ENCODE measurements around the gene TBC1D17.
"Not testable (repeated sequence)": the region's sequence is repeated elsewhere in the genome, so short reads cannot be mapped to it uniquely, and the experiment has no call there.

Gene TBC1D17

DNA sequence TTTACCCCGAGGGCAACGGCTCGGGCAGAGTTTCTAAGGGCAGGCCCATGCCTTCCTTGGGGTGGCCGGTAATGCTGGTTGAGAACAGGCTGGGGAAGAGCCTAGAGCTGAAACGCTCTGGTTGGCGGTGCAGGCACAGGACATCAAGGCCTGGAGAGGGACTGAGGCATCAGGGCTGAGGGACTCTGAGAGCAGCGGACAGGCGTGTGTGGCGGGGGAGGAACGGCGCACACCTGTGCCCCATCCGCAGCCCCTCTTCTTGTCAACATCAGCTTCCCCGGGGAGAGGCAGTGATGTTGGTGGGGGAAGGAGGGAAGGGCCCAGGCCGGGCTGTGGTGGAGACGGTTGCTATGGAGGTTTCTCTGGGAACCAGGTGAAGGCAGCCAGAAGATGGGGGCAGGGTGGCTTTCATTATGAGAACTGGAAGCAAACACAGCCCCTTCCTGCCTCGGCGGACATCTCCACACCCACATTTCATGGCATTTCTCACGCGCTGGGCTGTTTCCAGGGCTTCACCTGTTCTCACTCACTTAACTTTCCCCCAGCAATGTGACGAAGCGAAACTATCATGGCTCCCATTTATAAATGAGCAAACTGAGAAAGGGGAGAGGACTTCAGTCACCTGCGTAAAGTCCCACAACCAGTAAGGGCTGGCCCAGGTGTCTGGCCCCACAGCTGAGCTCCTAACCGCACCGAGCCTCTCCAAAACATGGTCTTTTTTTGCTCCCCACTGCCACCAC is 43.3 kb downstream of the TBC1D17 start:
- DNase-seq (ENCODE audit: low spot score), result no peak
- TF ChIP-seq, protein P1, sequence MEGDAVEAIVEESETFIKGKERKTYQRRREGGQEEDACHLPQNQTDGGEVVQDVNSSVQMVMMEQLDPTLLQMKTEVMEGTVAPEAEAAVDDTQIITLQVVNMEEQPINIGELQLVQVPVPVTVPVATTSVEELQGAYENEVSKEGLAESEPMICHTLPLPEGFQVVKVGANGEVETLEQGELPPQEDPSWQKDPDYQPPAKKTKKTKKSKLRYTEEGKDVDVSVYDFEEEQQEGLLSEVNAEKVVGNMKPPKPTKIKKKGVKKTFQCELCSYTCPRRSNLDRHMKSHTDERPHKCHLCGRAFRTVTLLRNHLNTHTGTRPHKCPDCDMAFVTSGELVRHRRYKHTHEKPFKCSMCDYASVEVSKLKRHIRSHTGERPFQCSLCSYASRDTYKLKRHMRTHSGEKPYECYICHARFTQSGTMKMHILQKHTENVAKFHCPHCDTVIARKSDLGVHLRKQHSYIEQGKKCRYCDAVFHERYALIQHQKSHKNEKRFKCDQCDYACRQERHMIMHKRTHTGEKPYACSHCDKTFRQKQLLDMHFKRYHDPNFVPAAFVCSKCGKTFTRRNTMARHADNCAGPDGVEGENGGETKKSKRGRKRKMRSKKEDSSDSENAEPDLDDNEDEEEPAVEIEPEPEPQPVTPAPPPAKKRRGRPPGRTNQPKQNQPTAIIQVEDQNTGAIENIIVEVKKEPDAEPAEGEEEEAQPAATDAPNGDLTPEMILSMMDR (IDR thresholded peaks at IDR 0.05; ENCODE audit: extremely low read depth, missing control alignments), result no peak

DNA sequence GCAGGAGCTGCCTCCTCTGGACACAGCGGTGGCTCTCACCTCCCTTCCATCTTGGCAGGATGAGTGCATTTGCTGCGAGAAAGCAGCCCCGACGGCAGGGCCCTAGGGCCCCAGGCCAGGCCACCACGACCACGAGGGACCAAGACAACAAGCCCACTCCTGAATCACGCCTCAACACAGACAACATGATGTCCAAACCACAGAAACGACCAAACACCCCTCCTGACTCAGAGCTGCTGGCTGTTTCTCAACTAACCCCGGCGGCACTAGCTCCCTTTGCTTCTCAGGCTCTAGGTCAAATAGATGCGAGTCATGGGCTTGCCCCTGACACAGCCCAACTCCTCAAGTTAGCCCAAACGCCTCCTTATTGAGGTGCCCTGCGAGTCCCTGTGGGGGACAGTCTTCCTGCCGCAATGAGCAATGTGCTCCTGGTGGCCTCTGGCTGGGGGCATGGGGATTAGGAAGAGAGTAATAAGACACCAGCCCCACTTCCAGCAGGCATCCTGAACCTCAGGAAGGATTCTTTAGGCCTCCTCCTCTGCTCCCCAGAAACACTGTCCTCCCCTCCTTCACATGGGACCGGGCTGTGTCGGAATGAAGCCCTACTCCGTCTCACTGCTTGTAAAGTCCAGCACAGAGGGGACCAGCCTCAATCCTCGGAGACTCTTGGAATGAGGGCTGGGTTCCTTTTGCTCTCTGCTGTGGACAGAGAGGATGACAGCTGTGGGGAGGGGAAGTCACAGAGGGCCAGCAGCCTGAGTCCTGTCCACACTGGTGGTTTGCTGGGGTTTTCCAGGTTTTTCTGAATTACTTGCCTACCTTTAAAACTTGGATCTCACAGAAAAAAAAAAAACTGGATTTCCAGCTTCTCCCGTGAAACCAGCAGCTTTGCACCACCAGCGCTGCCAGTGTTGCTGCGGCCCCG is 44.6 kb downstream of the TBC1D17 start:
- DNase-seq (ENCODE audit: low spot score), result no peak
- TF ChIP-seq, protein P1 (IDR thresholded peaks at IDR 0.05; ENCODE audit: extremely low read depth, missing control alignments), result no peak

DNA sequence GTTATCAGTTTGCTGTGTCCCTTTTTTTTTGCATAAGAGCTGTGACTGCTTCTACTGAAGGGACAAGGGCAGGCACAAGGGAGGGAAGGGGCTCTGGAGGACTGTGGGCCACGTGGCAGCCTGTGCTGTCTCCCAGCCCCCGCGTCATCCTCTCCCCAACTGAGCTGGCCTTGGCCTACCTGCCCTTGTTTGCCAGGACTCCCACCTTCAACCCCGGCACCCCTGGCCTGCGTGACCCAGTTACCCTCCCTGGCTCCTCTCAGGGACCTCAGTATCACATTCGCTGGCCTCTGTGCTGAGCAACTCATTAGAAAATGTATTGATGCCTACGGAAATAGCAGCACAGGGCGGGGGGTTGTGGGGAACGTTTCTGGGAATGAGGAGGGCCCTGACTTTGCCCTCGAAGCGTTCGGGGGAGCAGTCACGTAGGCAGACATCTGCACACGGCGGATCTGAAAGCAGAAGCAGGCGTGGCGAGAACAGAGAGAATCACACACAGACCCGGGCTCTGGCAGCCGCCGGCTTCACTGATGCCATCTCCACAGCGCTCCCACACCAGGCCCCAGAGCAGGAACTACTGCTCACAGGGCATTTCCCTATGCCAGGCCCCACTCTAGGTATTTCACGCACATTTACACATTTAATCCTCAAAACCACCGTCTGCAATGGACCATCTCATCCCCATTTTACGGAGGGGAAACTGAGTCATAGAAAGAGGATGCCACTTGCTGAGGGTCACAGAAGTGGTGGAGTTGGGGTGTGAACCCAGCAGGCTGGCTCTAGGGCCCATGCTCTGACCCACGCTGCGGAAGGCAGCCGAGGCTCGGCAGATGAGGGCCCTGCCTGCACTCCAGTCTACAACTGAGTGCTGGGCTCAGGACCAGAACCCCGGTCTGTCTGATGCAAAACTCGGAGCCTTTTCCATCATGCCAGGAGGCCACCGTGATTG is 45.8 kb downstream of the TBC1D17 start:
- DNase-seq (ENCODE audit: low spot score), result no peak
- TF ChIP-seq, protein P1 (IDR thresholded peaks at IDR 0.05; ENCODE audit: extremely low read depth, missing control alignments), result no peak

DNA sequence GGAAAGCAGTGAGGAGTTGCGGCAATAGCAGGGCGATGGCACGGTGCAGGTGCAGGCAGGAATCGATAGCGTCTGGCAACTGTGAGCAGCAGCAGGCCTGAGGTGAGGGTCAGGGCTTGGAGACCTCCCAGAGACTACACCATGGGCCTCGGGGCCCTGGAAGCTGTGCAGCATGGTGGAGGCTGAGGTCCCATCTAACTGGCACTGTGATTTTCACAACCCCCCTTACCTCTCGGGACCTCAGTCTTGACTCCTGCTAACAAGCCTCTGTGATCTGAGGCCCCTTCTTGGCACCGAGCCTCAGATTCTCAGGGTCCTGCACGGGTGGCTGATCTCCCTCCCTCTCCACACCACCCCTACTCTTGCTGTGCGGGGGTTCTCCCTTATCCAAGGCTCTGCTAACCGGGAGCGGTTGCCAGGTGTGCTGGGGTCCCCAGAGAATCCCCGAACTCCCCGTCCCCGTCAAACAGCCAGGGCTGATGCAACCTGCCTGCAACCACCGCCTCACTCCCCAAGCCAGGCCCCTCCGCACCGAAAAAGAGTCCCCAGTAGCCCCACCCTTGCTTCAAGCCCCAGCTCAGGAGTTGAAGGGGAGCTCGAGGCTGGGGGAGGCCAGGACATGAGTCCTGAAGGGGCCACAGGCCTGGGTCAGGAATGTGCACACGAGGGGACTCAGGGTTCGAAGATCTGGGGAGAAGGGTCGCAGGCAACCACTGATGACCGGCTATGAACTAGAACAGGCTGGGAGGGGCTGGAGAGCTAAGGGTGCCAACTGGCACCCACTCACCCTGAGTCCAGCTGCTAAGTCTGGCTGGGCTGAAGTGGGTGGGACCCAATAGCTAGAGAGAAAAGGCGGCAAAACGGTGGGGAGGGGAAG is 46.7 kb downstream of the TBC1D17 start:
- TF ChIP-seq, protein P1 (IDR thresholded peaks at IDR 0.05; ENCODE audit: extremely low read depth, missing control alignments), result no peak
- no peak for DNase-seq (ENCODE audit: low spot score)

DNA sequence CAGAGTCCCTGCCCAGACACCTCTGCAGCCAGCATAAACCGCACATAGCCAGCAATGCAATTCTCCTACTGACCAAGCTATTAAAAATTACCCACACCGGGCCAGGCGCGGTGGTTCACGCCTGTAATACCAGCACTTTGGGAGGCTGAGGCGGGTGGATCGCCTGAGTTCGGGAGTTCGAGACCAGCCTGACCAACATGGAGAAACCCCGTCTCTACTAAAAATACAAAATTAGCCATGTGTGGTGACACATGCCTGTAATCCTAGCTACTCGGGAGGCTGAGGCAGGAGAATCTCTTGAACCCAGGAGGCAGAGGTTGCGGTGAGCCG is 47.3 kb downstream of the TBC1D17 start:
- not testable (repeated sequence) for DNase-seq (ENCODE audit: low spot score)

DNA sequence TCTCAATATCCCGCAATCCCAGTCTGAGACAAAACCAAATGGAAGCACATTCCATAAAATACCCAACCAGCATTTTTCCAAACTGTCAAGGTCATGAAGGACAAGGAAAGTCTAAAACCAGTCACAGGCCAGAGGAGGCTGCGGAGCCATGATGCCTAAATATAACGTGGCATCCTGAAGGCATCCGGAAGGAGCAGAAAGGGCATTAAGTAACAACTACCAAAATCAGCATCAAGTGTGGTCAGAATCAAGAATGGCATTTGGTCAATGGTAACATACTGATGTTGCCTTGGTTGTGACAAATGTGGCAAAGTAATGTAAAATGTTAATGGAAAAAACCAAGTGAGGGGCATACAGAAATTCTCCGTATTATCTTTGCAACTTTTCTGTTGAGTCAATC is 48.0 kb downstream of the TBC1D17 start:
- no peak for DNase-seq (ENCODE audit: low spot score)
- TF ChIP-seq, protein P1 (IDR thresholded peaks at IDR 0.05; ENCODE audit: extremely low read depth, missing control alignments), result no peak

DNA sequence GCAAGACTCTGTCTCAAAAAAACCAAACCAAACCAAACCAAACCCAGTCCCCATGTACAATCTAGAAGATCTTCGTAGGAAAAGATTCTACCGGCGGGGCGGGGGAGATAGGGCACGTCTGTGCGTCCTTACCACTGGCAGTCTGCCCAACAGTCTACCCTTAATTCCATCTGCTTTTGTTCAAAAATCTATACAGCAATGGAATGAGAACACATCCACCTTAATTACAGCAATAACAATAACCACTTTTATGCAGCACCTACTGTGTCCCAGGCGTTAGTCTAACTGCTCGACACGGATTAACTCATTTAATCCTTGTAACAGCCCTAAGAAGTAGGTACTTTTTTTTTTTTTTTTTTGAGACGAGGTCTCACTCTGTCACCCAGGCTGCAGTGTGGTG is 49.0 kb downstream of the TBC1D17 start:
- TF ChIP-seq, protein P1 (IDR thresholded peaks at IDR 0.05; ENCODE audit: extremely low read depth, missing control alignments), result no peak
- no peak for DNase-seq (ENCODE audit: low spot score)

Measured in GM20000 (cell line).